KMS-11 (cell line): ENCODE data around the gene MT1F.

Source experiments
- H2AFZ ChIP-seq: fragments of 200-600 bp; sonication (generic); 2 replicates; pipeline ENCODE4 v1.6.1; 2016; ENCODE audit warnings: antibody characterized with exemption, mixed run types, low read depth
- H3K27ac ChIP-seq: fragments of 200-600 bp; sonication (generic); 2 replicates; pipeline ENCODE4 v1.6.1; 2016; ENCODE audit warnings: mild to moderate bottlenecking, mixed run types
- H3K27me3 ChIP-seq: fragments of 200-600 bp; sonication (generic); 2 replicates; pipeline ENCODE4 v1.6.1; 2017; ENCODE audit warnings: mild to moderate bottlenecking, low read depth, mixed run types, moderate library complexity; ENCODE audit not compliant: insufficient read depth
- H3K36me3 ChIP-seq: fragments of 200-600 bp; sonication (generic); 2 replicates; pipeline ENCODE4 v1.6.1; 2017; ENCODE audit warnings: mild to moderate bottlenecking, mixed run types; ENCODE audit not compliant: insufficient read depth
- H3K4me1 ChIP-seq: fragments of 200-600 bp; sonication (generic); 2 replicates; pipeline ENCODE4 v1.6.1; 2016; ENCODE audit warnings: mild to moderate bottlenecking, low read depth, mixed run types; ENCODE audit not compliant: poor library complexity, severe bottlenecking
- H3K4me2 ChIP-seq: fragments of 200-600 bp; sonication (generic); 2 replicates; pipeline ENCODE4 v1.7.0; 2016; ENCODE audit warnings: mild to moderate bottlenecking, mixed run types
- H3K4me3 ChIP-seq: fragments of 200-600 bp; sonication (generic); IDR thresholded peaks from 2 replicates; pipeline ENCODE4 v1.6.1; 2017; ENCODE audit warnings: low read depth, low read length, mixed read lengths; ENCODE audit not compliant: insufficient read depth
- H3K79me2 ChIP-seq: fragments of 200-600 bp; sonication (generic); 2 replicates; pipeline ENCODE4 v1.6.1; 2016; ENCODE audit warnings: low read depth, mixed run types; ENCODE audit not compliant: insufficient read depth
- H3K9ac ChIP-seq: fragments of 200-600 bp; sonication (generic); 2 replicates; pipeline ENCODE4 v1.6.1; 2016; ENCODE audit warnings: mild to moderate bottlenecking, mixed run types
- H4K20me1 ChIP-seq: fragments of 200-600 bp; sonication (generic); 2 replicates; pipeline ENCODE4 v1.6.1; 2016; ENCODE audit warnings: mild to moderate bottlenecking, mixed run types; ENCODE audit not compliant: insufficient read depth
- CTCF ChIP-seq: fragments of 200-600 bp; sonication (generic); conservative IDR thresholded peaks from 2 replicates; pipeline ENCODE4 v1.6.1; 2017; ENCODE audit warnings: low read depth, mild to moderate bottlenecking, antibody characterized with exemption, low read length, moderate library complexity, mixed read lengths

The MT1F gene

GRCh38 chr16:56695246-56695645, 37.5 kb downstream of the MT1F start:
- no peak for TF ChIP-seq CTCF
- no peak overlapping the region for H3K4me2 ChIP-seq
- H2AFZ ChIP-seq = no peak overlapping the region

DNA sequence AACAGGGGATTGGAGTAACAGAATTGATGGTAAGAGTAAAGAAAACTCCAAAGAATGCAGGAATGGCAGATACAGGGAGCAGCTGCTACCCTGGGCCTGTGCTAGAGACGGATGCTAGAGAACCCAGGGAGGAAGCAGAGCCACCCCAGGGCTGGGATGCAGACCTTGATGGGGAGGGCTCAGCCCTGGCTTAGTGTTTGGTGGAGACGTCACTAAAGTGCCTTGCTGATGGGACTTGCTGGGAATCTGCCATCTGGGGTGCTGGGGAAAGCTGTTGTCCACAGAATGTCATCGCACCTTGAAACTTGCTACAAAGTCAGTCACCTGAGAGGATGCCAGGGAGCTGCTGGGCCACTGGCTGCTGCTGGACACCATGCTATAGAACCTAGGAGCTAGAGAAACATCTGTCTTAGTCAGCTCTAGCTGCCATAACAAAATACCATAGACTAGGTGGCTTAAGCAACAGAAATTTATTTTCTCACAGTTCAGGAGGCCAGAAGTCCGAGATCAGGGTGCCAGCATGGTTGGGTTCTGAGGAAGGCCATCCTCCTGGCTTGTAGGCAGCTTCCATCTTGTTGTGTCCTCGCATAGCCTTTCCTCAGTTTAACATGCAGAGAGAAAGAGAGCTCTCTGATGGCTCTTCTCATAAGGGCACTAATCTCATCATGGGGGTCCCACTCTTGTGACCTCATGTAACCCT, 39.8 kb downstream of the MT1F start:
- peaks cover 5% of the 10 kb centered on the region for H3K4me1 ChIP-seq
- H4K20me1 ChIP-seq = no peaks in the 10 kb centered on the region
- H3K36me3 ChIP-seq = no peaks in the 10 kb centered on the region
- no peak for TF ChIP-seq CTCF
- no peak overlapping the region for H3K27ac ChIP-seq
- H3K4me3 ChIP-seq = no peak overlapping the region
- H3K4me2 ChIP-seq = no peak overlapping the region
- no peaks in the 10 kb centered on the region for H3K27me3 ChIP-seq
- H2AFZ ChIP-seq = no peak overlapping the region
- no peaks in the 10 kb centered on the region for H3K79me2 ChIP-seq
- no peak overlapping the region for H3K9ac ChIP-seq

More at GRCh38 chr16:56695246-56695645, 37.5 kb downstream of the MT1F start:
- Histone ChIP-seq H3K79me2 (no peaks in the 10 kb centered on the region), H3K27me3 (no peaks in the 10 kb centered on the region), H3K9ac (no peak overlapping the region), H3K4me1 (no peaks in the 10 kb centered on the region), H4K20me1 (no peaks in the 10 kb centered on the region), H3K27ac (no peak overlapping the region), H3K4me3 (no peak overlapping the region), H3K36me3 (no peaks in the 10 kb centered on the region)

DNA sequence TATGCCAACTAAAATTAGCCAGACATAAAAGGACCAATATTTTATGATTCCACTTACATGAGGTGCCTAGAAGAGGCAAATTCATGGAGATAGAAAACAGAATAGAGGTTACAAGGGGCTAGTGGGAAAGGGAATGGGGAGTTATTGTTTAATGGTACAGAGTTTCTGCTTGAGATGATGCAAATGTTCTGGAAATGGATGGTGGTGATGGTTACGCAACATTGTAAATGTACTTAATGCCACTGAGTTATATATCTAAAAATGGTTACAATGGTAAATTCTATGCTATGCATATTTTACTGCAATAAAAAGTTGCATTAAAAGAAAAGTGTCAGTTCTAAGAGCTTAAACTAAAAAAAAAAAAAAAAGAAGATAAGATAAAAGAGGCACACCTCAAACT, 42.4 kb downstream of the MT1F start:
- Histone ChIP-seq H3K27ac (no peak overlapping the region), H3K79me2 (no peaks in the 10 kb centered on the region), H3K9ac (no peak overlapping the region), H3K4me2 (no peak overlapping the region), H3K4me1 (peaks cover 6% of the 10 kb centered on the region), H2AFZ (no peak overlapping the region), H3K36me3 (no peaks in the 10 kb centered on the region), H4K20me1 (no peaks in the 10 kb centered on the region), H3K4me3 (no peak overlapping the region), H3K27me3 (no peaks in the 10 kb centered on the region)
- no peak for TF ChIP-seq CTCF

GRCh38 chr16:56700631-56701030, 42.9 kb downstream of the MT1F start:
- no peaks in the 10 kb centered on the region for H3K27me3 ChIP-seq
- H4K20me1 ChIP-seq = no peaks in the 10 kb centered on the region
- no peak overlapping the region for H3K4me2 ChIP-seq
- H3K27ac ChIP-seq = no peak overlapping the region
- H3K9ac ChIP-seq = no peak overlapping the region
- no peaks in the 10 kb centered on the region for H3K36me3 ChIP-seq
- no peaks in the 10 kb centered on the region for H3K79me2 ChIP-seq
- H3K4me3 ChIP-seq = no peak overlapping the region
- no peak for TF ChIP-seq CTCF
- no peak overlapping the region for H2AFZ ChIP-seq
- H3K4me1 ChIP-seq = peaks cover 6% of the 10 kb centered on the region
